MCF 10A (cell line): ENCODE data around the gene ABCC12. TPM values are rescaled to one million over a fixed set of nuclear protein-coding genes. Genes with fewer than 3 reads are reported as not detected.

ENCODE experiments used
- BruUV-seq: library from RNA; stranded (reverse); fragments of 400-500 nt; replicated peaks from 2 replicates; lab custom pipeline; 2021; lab: Mats Ljungman, UMichigan
- CTCF ChIA-PET: fragments of 300-600 bp; sonication (Branson Sonifier 250); formaldehyde crosslinking; extraction: SDS; loops from one replicate; lab custom pipeline; 2021; ENCODE audit warnings: antibody characterized with exemption, inconsistent platforms; lab: Yijun Ruan, JAX
- POLR2A ChIA-PET: fragments of 300-600, 350-650 bp; sonication (Branson Sonifier 250); formaldehyde crosslinking; extraction: SDS; loops from one replicate; lab custom pipeline; 2020; ENCODE audit warnings: antibody characterized with exemption, inconsistent platforms; lab: Yijun Ruan, JAX
- DNase-seq: peaks from one replicate; pipeline ENCODE4 v3.0.0-alpha.2; 2018; ENCODE audit not compliant: unreplicated experiment
- H3K27ac Mint-ChIP-seq: one replicate; pipeline ENCODE4 v1.8.0; 2022; ENCODE audit warnings: mild to moderate bottlenecking, low read depth, mixed read lengths; ENCODE audit not compliant: unreplicated experiment
- H3K27me3 Mint-ChIP-seq: one replicate; pipeline ENCODE4 v1.8.0; 2022; ENCODE audit warnings: mixed read lengths; ENCODE audit not compliant: insufficient read depth, unreplicated experiment
- H3K36me3 Mint-ChIP-seq: one replicate; pipeline ENCODE4 v1.8.0; 2022; ENCODE audit warnings: mild to moderate bottlenecking, moderate library complexity, mixed read lengths; ENCODE audit not compliant: insufficient read depth, unreplicated experiment
- H3K4me1 Mint-ChIP-seq: one replicate; pipeline ENCODE4 v1.8.0; 2022; ENCODE audit warnings: mixed read lengths; ENCODE audit not compliant: insufficient read depth, unreplicated experiment
- H3K4me3 Mint-ChIP-seq: one replicate; pipeline ENCODE4 v1.8.0; 2022; ENCODE audit warnings: mild to moderate bottlenecking, moderate library complexity, mixed read lengths; ENCODE audit not compliant: unreplicated experiment
- H3K9me3 Mint-ChIP-seq: one replicate; pipeline ENCODE4 v1.8.0; 2022; ENCODE audit warnings: mixed read lengths; ENCODE audit not compliant: unreplicated experiment
- CTCF ChIP-seq: fragments of 200-600 bp; IDR thresholded peaks from one replicate; pipeline ENCODE4 v1.8.0; 2022; ENCODE audit warnings: antibody characterized with exemption, mild to moderate bottlenecking; ENCODE audit not compliant: unreplicated experiment
- intact Hi-C: fragments of 100-400 bp; cut with micrococcal nuclease; formaldehyde crosslinking; loops from 2 replicates; pipeline ENCODE4 v1.14.1; 2022
- total RNA-seq: library from RNA; stranded (reverse); gene quantifications from 2 replicates; pipeline ENCODE4 v1.2.3, GENCODE V29; 2022

The ABCC12 gene
- total RNA-seq, 1 experiment from 2014 or later: not detected

GRCh38 chr16:48133455-48134211 is 22.2 kb downstream of the ABCC12 start:
- CTCF ChIA-PET: interaction anchor here (0.6 to 1.7 kb wide), 5 partner anchors 10 to 1443 kb away, joined by 3 to 5 read pairs (median 3); no protein-coding TSS in a partner anchor
- no peaks in the 10 kb centered on the region for H3K9me3 Mint-ChIP-seq
- no peak for TF ChIP-seq CTCF
- POLR2A ChIA-PET: interaction anchor here (0.6 kb wide), 1 partner anchor 996 kb away, joined by 3 read pairs; no protein-coding TSS in a partner anchor
- H3K27ac Mint-ChIP-seq: no peak overlapping the region
- H3K27me3 Mint-ChIP-seq: no peaks in the 10 kb centered on the region
- BruUV-seq: no TSS peak
- no peak for DNase-seq
- peaks cover 6% of the 10 kb centered on the region for H3K36me3 Mint-ChIP-seq
- no peak overlapping the region for H3K4me3 Mint-ChIP-seq
- no peaks in the 10 kb centered on the region for H3K4me1 Mint-ChIP-seq
- intact Hi-C loops: no loop called here

- ChIA-PET CTCF (interaction anchor here (1.3 to 1.7 kb wide), 2 partner anchors 9 to 19 kb away, joined by 4 to 5 read pairs; no protein-coding TSS in a partner anchor), POLR2A (interaction anchor here (0.7 kb wide), 1 partner anchor 13 kb away, joined by 3 read pairs; no protein-coding TSS in a partner anchor)
- DNase-seq: no peak
- no peak for TF ChIP-seq CTCF
- BruUV-seq: no TSS peak
- H3K4me3 Mint-ChIP-seq: no peak overlapping the region
- H3K9me3 Mint-ChIP-seq: no peaks in the 10 kb centered on the region
- intact Hi-C loops: no loop called here
- no peaks in the 10 kb centered on the region for H3K4me1 Mint-ChIP-seq
- peaks cover 6% of the 10 kb centered on the region for H3K36me3 Mint-ChIP-seq
- H3K27me3 Mint-ChIP-seq: no peaks in the 10 kb centered on the region
- no peak overlapping the region for H3K27ac Mint-ChIP-seq
Measured at GRCh38 chr16:48132696-48133095, 23.1 kb downstream of the ABCC12 start.

- Mint-ChIP-seq H3K27me3 (no peaks in the 10 kb centered on the region), H3K9me3 (no peaks in the 10 kb centered on the region), H3K36me3 (peaks cover 6% of the 10 kb centered on the region), H3K4me1 (peaks cover 8% of the 10 kb centered on the region), H3K27ac (no peak overlapping the region), H3K4me3 (no peak overlapping the region)
- intact Hi-C loops: no loop called here
- ChIA-PET CTCF (interaction anchor here (1.2 to 2.3 kb wide), 2 partner anchors 26 to 34 kb away, joined by 3 to 8 read pairs; no protein-coding TSS in a partner anchor), POLR2A (no interaction called here)
- no TSS peak for BruUV-seq
- no peak for TF ChIP-seq CTCF
- no peak for DNase-seq
Measured at GRCh38 chr16:48131201-48131935, 24.4 kb downstream of the ABCC12 start.

GRCh38 chr16:48129926-48130325 is 25.9 kb downstream of the ABCC12 start:
- no TSS peak for BruUV-seq
- DNase-seq: no peak
- CTCF ChIA-PET: interaction anchor here (0.6 to 1.2 kb wide), 2 partner anchors 25 to 986 kb away, joined by 3 to 4 read pairs; partner anchors contain the start of gene NETO2
- TF ChIP-seq CTCF: no peak
- intact Hi-C loops: no loop called here
- POLR2A ChIA-PET: interaction anchor here (0.6 to 0.8 kb wide), 2 partner anchors 10 to 670 kb away, joined by 3 to 4 read pairs; no protein-coding TSS in a partner anchor
- peaks cover 8% of the 10 kb centered on the region for H3K4me1 Mint-ChIP-seq
- peaks cover 6% of the 10 kb centered on the region for H3K36me3 Mint-ChIP-seq
- no peak overlapping the region for H3K27ac Mint-ChIP-seq
- H3K9me3 Mint-ChIP-seq: no peaks in the 10 kb centered on the region
- no peak overlapping the region for H3K4me3 Mint-ChIP-seq
- no peaks in the 10 kb centered on the region for H3K27me3 Mint-ChIP-seq
